Glutamatergic neuron (in vitro differentiated cells): Measurements from ENCODE around the gene FHIT. TPM values are rescaled to one million over a fixed set of nuclear protein-coding genes. Genes with fewer than 3 reads are reported as not detected.

Source experiments
- DNase-seq: peaks from one replicate; pipeline ENCODE4 v3.0.0; 2022
- H3K27ac Mint-ChIP-seq: one replicate; pipeline ENCODE4 v1.8.0; 2020; ENCODE audit warnings: mild to moderate bottlenecking, mixed read lengths, inconsistent platforms; ENCODE audit not compliant: unreplicated experiment
- H3K27me3 Mint-ChIP-seq: one replicate; pipeline ENCODE4 v1.8.0; 2020; ENCODE audit warnings: mild to moderate bottlenecking, moderate library complexity, mixed read lengths, inconsistent platforms; ENCODE audit not compliant: unreplicated experiment
- H3K36me3 Mint-ChIP-seq: one replicate; pipeline ENCODE4 v1.8.0; 2020; ENCODE audit warnings: mild to moderate bottlenecking, mixed read lengths, inconsistent platforms; ENCODE audit not compliant: unreplicated experiment
- H3K4me1 Mint-ChIP-seq: one replicate; pipeline ENCODE4 v1.8.0; 2020; ENCODE audit warnings: mild to moderate bottlenecking, low read depth, mixed read lengths, inconsistent platforms; ENCODE audit not compliant: unreplicated experiment
- H3K4me3 Mint-ChIP-seq: one replicate; pipeline ENCODE4 v1.8.0; 2020; ENCODE audit warnings: mild to moderate bottlenecking, mixed read lengths, inconsistent platforms; ENCODE audit not compliant: unreplicated experiment
- H3K9me3 Mint-ChIP-seq: one replicate; pipeline ENCODE4 v1.8.0; 2020; ENCODE audit warnings: mild to moderate bottlenecking, moderate library complexity, mixed read lengths, inconsistent platforms; ENCODE audit not compliant: unreplicated experiment
- CTCF ChIP-seq: fragments of 200-600 bp; sonication (generic); IDR thresholded peaks from one replicate; pipeline ENCODE4 v1.5.0; 2021; ENCODE audit not compliant: partially characterized antibody, unreplicated experiment
- total RNA-seq: library from RNA; stranded (reverse); fragmentation: NEBNext Ultra II Directional; extraction: Animal tissue kit (Norgen Biotek cat#: 25700); gene quantifications from one replicate; pipeline ENCODE4 v1.2.1, GENCODE V29; 2021; ENCODE audit not compliant: unreplicated experiment

FHIT gene
- total RNA-seq, 1 donor from 2014 or later: 15.2 TPM

DNA sequence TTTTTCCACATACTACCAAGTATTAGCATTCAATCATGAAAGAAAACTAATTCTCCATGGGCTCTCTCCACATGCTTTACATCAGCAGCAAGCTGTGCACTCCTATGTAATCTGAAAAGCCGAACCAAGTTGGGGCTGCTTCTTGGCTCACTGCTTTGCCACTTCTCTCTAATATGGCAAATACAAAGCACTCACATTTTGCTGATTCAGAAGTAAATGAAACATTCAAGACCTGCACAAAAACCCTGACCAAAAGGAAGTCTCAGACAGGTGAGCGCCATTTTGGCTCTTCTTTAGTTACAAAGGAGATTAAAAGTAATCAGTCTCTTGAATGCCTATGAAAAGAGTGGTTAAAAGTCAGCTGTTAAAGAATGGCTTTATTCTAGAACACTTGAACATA lies 915.2 kb downstream of the FHIT start:
- Mint-ChIP-seq H3K4me3 (no peak overlapping the region), H3K27ac (no peak overlapping the region), H3K4me1 (no peaks in the 10 kb centered on the region), H3K36me3 (no peaks in the 10 kb centered on the region), H3K9me3 (no peaks in the 10 kb centered on the region), H3K27me3 (no peaks in the 10 kb centered on the region)
- DNase-seq: no peak
- no peak for TF ChIP-seq CTCF

- TF ChIP-seq CTCF: no peak
- H3K27ac Mint-ChIP-seq: no peak overlapping the region
- no peaks in the 10 kb centered on the region for H3K9me3 Mint-ChIP-seq
- H3K4me1 Mint-ChIP-seq: peaks cover 3% of the 10 kb centered on the region
- H3K4me3 Mint-ChIP-seq: no peak overlapping the region
- no peaks in the 10 kb centered on the region for H3K36me3 Mint-ChIP-seq
- no peak for DNase-seq
- peaks cover 2% of the 10 kb centered on the region for H3K27me3 Mint-ChIP-seq
These were observed 917.5 kb downstream of the FHIT start for GRCh38 chr3:60333710-60334109.

- H3K4me3 Mint-ChIP-seq: no peak overlapping the region
- H3K27me3 Mint-ChIP-seq: peaks cover 2% of the 10 kb centered on the region
- no peak for TF ChIP-seq CTCF
- no peaks in the 10 kb centered on the region for H3K9me3 Mint-ChIP-seq
- no peaks in the 10 kb centered on the region for H3K36me3 Mint-ChIP-seq
- no peak overlapping the region for H3K27ac Mint-ChIP-seq
- H3K4me1 Mint-ChIP-seq: peaks cover 3% of the 10 kb centered on the region
- DNase-seq: no peak
These were observed 921.1 kb downstream of the FHIT start for GRCh38 chr3:60330107-60330506.

GRCh38 chr3:60325610-60326170 lies 925.6 kb downstream of the FHIT start:
- TF ChIP-seq CTCF: no peak
- Mint-ChIP-seq H3K27ac (no peak overlapping the region), H3K36me3 (no peaks in the 10 kb centered on the region), H3K4me1 (peaks cover 3% of the 10 kb centered on the region), H3K4me3 (no peak overlapping the region), H3K27me3 (no peaks in the 10 kb centered on the region), H3K9me3 (no peaks in the 10 kb centered on the region)
- DNase-seq: no peak

- no peaks in the 10 kb centered on the region for H3K36me3 Mint-ChIP-seq
- H3K27me3 Mint-ChIP-seq: no peaks in the 10 kb centered on the region
These were observed 927.6 kb downstream of the FHIT start for GRCh38 chr3:60323651-60324050.

More at GRCh38 chr3:60323651-60324050, 927.6 kb downstream of the FHIT start:
- H3K27ac Mint-ChIP-seq: no peak overlapping the region
- DNase-seq: no peak
- no peaks in the 10 kb centered on the region for H3K4me1 Mint-ChIP-seq
- no peak overlapping the region for H3K4me3 Mint-ChIP-seq
- TF ChIP-seq CTCF: no peak
- no peaks in the 10 kb centered on the region for H3K9me3 Mint-ChIP-seq
